Fibroblast of lung (primary cell): ENCODE results near the gene SERTAD1. TPM values are rescaled to one million over a fixed set of nuclear protein-coding genes. Genes with fewer than 3 reads are reported as not detected.
A peak's percentile ranks its signal among the peaks of the same experiment; 100 is the strongest.

ENCODE experiments used
- DNase-seq, 2 donors: peaks; one replicate each; pipeline versions ENCODE4 v3.0.0 to v3.0.0-alpha.2; 2010; ENCODE audit warnings: low read depth in 2 of 2
- H2AFZ ChIP-seq: 2 replicates; pipeline ENCODE4 v1.5.1; 2012; ENCODE audit warnings: low read length, control low read depth, inconsistent platforms
- H3K27ac ChIP-seq: 2 replicates; pipeline ENCODE4 v1.5.1; 2011; ENCODE audit warnings: low read length, control low read depth; ENCODE audit not compliant: insufficient read depth
- H3K27me3 ChIP-seq: 2 replicates; pipeline ENCODE4 v1.5.1; 2011; ENCODE audit warnings: mild to moderate bottlenecking, low read length; ENCODE audit not compliant: control insufficient read depth, insufficient read depth
- H3K36me3 ChIP-seq: 2 replicates; pipeline ENCODE4 v1.5.1; 2011; ENCODE audit warnings: low read length; ENCODE audit not compliant: control insufficient read depth, insufficient read depth
- H3K4me1 ChIP-seq: 2 replicates; pipeline ENCODE4 v1.5.1; 2011; ENCODE audit warnings: low read length; ENCODE audit not compliant: control insufficient read depth, insufficient read depth; ENCODE audit errors: extremely low read depth
- H3K4me2 ChIP-seq: 2 replicates; pipeline ENCODE4 v1.5.1; 2011; ENCODE audit warnings: low read length, control low read depth; ENCODE audit not compliant: insufficient read depth; ENCODE audit errors: extremely low read depth
- H3K4me3 ChIP-seq, 4 experiments: fragments of 200-600 bp in 1 of 4; sonication (generic) in 1 of 4; replicated peaks in 1 of 4; 2 replicates each; pipeline ENCODE4 v1.5.1; 2011 to 2016; ENCODE audit warnings: low read length in 4 of 4, low read depth in 3 of 4, mild to moderate bottlenecking in 3 of 4, control low read depth in 2 of 4, inconsistent platforms in 1 of 4, mixed read lengths in 1 of 4; ENCODE audit not compliant: insufficient read depth in 1 of 4; ENCODE audit errors: control extremely low read depth in 1 of 4
- H3K79me2 ChIP-seq: 2 replicates; pipeline ENCODE4 v1.5.1; 2012; ENCODE audit warnings: mild to moderate bottlenecking, low read length, inconsistent platforms; ENCODE audit not compliant: control insufficient read depth, insufficient read depth
- H3K9ac ChIP-seq: 2 replicates; pipeline ENCODE4 v1.5.1; 2011; ENCODE audit warnings: mild to moderate bottlenecking, low read length, control low read depth; ENCODE audit not compliant: insufficient read depth
- H3K9me3 ChIP-seq: 2 replicates; pipeline ENCODE4 v1.5.1; 2012; ENCODE audit warnings: low read depth, low read length; ENCODE audit not compliant: control insufficient read depth, insufficient read depth
- H4K20me1 ChIP-seq: 2 replicates; pipeline ENCODE4 v1.5.1; 2011; ENCODE audit warnings: low read length; ENCODE audit not compliant: control insufficient read depth, insufficient read depth; ENCODE audit errors: extremely low read depth
- CTCF ChIP-seq, 2 donors: IDR thresholded peaks in 1 of 2; conservative IDR thresholded peaks in 1 of 2; 1 replicate in 1 of 2; 2 replicates in 1 of 2; pipeline ENCODE4 v1.5.1; 2011 to 2012; ENCODE audit warnings: low read length in 2 of 2, control low read depth in 1 of 2, inconsistent platforms in 1 of 2, low read depth in 1 of 2, mild to moderate bottlenecking in 1 of 2
- EZH2 ChIP-seq: IDR thresholded peaks from 2 replicates; pipeline ENCODE4 v1.5.1; 2012; ENCODE audit warnings: low read length, control low read depth, mild to moderate bottlenecking; ENCODE audit errors: missing control alignments
- polyA plus RNA-seq, 2 donors: library from polyadenylated mRNA; depleted of rRNA in 1 of 2; stranded (reverse) in 1 of 2; unstranded in 1 of 2; fragments of >200 nt; gene quantifications; 2 replicates each; pipeline ENCODE4 v1.2.1, GENCODE V29; 2011 to 2012; ENCODE audit warnings: missing spikeins in 1 of 2
- total RNA-seq: library from RNA; depleted of rRNA; stranded (reverse); fragments of >200 nt; gene quantifications from 2 replicates; pipeline ENCODE4 v1.2.1, GENCODE V29; 2014

Gene SERTAD1
- total and polyA plus RNA-seq, 2 donors (not counting 1 experiment from before 2014, with no cell fraction given) = 7.2 to 19.2 TPM

- DNase-seq = no peak
- Histone ChIP-seq H3K9ac (no peak overlapping the region), H2AFZ (no peak overlapping the region), H3K4me3 (no peak overlapping the region), H3K36me3 (no peaks in the 10 kb centered on the region), H3K79me2 (no peaks in the 10 kb centered on the region), H3K4me2 (no peak overlapping the region), H3K9me3 (no peaks in the 10 kb centered on the region), H4K20me1 (no peaks in the 10 kb centered on the region), H3K27ac (no peak overlapping the region), H3K4me1 (no peaks in the 10 kb centered on the region), H3K27me3 (no peaks in the 10 kb centered on the region)
- TF ChIP-seq EZH2 (no peak), CTCF (conservative IDR thresholded peaks at IDR 0.05 in 1 of 2, IDR thresholded peaks at IDR 0.05 in 1 of 2; ENCODE audit: low read depth in 1 of 2, low read length in 2 of 2) (no peak)
These were observed 17.8 kb downstream of the SERTAD1 start for GRCh38 chr19:40407714-40408597.

DNA sequence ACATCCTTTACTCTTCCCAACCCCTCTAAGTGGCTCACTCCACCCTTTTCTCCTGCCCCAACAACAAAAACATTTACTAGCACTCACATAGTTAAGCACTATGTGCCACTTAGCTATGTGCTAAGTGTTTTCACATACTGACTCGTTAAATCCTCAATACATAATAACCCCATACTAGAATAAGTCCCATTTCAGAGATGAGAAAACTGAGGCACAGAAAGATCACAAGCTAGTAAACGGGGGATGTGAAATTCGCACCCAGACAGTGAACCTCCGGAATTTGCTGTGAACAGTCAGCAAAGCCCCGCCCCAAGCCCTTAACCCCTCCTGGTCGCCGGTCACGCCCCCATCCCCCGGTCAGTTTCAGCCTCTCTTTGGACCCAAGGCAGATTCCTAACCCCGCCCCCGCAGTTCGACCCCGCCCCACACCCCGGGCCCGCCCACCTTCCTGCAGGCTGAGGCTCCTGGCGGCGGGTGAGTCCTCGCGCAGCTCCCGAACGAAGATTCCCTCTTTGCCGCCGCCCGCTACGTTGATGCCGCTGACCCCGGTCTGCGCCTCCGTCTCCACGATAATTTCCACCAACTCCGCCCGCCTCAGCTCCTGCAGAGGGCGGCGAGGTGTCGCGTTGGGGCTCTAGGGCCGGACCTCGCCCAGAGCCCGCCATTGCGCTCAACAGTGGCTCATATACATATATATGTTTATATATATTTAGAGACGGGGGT is 22.4 kb downstream of the SERTAD1 start:
- Histone ChIP-seq H3K27ac (peak overlapping the region; percentile 23), H3K9ac (peak overlapping the region; percentile 26)
- TF ChIP-seq CTCF (conservative IDR thresholded peaks at IDR 0.05 in 1 of 2, IDR thresholded peaks at IDR 0.05 in 1 of 2; ENCODE audit: low read depth in 1 of 2, low read length in 2 of 2) = no peak
- TF ChIP-seq EZH2 = no peak

GRCh38 chr19:40400559-40400958 is 25.2 kb downstream of the SERTAD1 start:
- H3K4me3 ChIP-seq = no peak overlapping the region
- H3K9me3 ChIP-seq = no peaks in the 10 kb centered on the region
- no peak for DNase-seq
- H4K20me1 ChIP-seq = no peaks in the 10 kb centered on the region
- H3K9ac ChIP-seq = no peak overlapping the region
- H3K27me3 ChIP-seq = no peaks in the 10 kb centered on the region
- TF ChIP-seq CTCF (conservative IDR thresholded peaks at IDR 0.05 in 1 of 2, IDR thresholded peaks at IDR 0.05 in 1 of 2; ENCODE audit: low read depth in 1 of 2, low read length in 2 of 2) = no peak
- no peak for TF ChIP-seq EZH2
- H3K4me2 ChIP-seq = no peak overlapping the region
- H3K79me2 ChIP-seq = no peaks in the 10 kb centered on the region
- no peaks in the 10 kb centered on the region for H3K36me3 ChIP-seq
- no peaks in the 10 kb centered on the region for H3K4me1 ChIP-seq
- no peak overlapping the region for H3K27ac ChIP-seq
- no peak overlapping the region for H2AFZ ChIP-seq

More for the DNA sequence above, 22.4 kb downstream of the SERTAD1 start:
- H3K4me1 ChIP-seq = no peaks in the 10 kb centered on the region
- H3K36me3 ChIP-seq = no peaks in the 10 kb centered on the region
- H2AFZ ChIP-seq = peak overlapping the region; percentile 72
- H3K79me2 ChIP-seq = no peaks in the 10 kb centered on the region
- peak overlapping the region; percentile 53 to 64 (median 58) for H3K4me3 ChIP-seq
- no peaks in the 10 kb centered on the region for H4K20me1 ChIP-seq
- H3K27me3 ChIP-seq = no peaks in the 10 kb centered on the region
- H3K9me3 ChIP-seq = no peaks in the 10 kb centered on the region
- DNase-seq = peak; percentile 81 to 87
- peak overlapping the region; percentile 85 for H3K4me2 ChIP-seq
